Heart right ventricle (tissue), 16 donors: Measurements from ENCODE around the gene ZNF222. TPM values are rescaled to one million over a fixed set of nuclear protein-coding genes. Genes with fewer than 3 reads are reported as not detected.

Experiments
- ATAC-seq, 8 donors: fragments of 200-7000 bp; cut with Tn5 transposase; one replicate each; pipeline ENCODE4 v1.9.1; 2020; ENCODE audit warnings: mild to moderate bottlenecking in 8 of 8, moderate library complexity in 8 of 8, moderate number of reproducible peaks in 1 of 8
- DNase-seq, 2 donors: peaks; one replicate each; pipeline ENCODE4 v3.0.0-alpha.2; 2020
- H3K27ac ChIP-seq, 10 donors: fragments of 200-600 bp; sonication (generic) in 2 of 10; one replicate each; pipeline versions ENCODE4 v1.5.0 to v1.8.0; 2020 to 2022; ENCODE audit warnings: mild to moderate bottlenecking in 3 of 10
- H3K27me3 ChIP-seq, 7 donors: fragments of 200-600 bp; one replicate each; pipeline ENCODE4 v1.8.0; 2021 to 2022; ENCODE audit warnings: mild to moderate bottlenecking in 2 of 7
- H3K36me3 ChIP-seq, 9 donors: fragments of 200-600 bp; sonication (generic) in 1 of 9; one replicate each; pipeline versions ENCODE4 v1.5.0 to v1.8.0; 2020 to 2022; ENCODE audit warnings: mild to moderate bottlenecking in 2 of 9
- H3K4me1 ChIP-seq, 9 donors: fragments of 200-600 bp; sonication (generic) in 1 of 9; one replicate each; pipeline versions ENCODE4 v1.5.0 to v1.8.0; 2020 to 2022; ENCODE audit warnings: mild to moderate bottlenecking in 4 of 9
- H3K4me3 ChIP-seq, 10 donors: fragments of 200-600 bp; sonication (generic) in 2 of 10; one replicate each; pipeline versions ENCODE4 v1.5.0 to v1.8.0; 2020 to 2022; ENCODE audit warnings: mild to moderate bottlenecking in 7 of 10, moderate library complexity in 2 of 10
- H3K9me3 ChIP-seq, 11 donors: fragments of 200-600 bp in 10 of 11; sonication (generic) in 2 of 11; one replicate each; pipeline versions ENCODE4 v1.5.0 to v1.8.0; 2013 to 2022; ENCODE audit warnings: mild to moderate bottlenecking in 2 of 11, control low read depth in 1 of 11, moderate library complexity in 1 of 11
- CTCF ChIP-seq, 9 donors: fragments of 200-600 bp; sonication (generic) in 2 of 9; IDR thresholded peaks; one replicate each; pipeline versions ENCODE4 v1.5.0 to v1.8.0; 2021 to 2022; ENCODE audit warnings: antibody characterized with exemption in 9 of 9, mild to moderate bottlenecking in 5 of 9, moderate library complexity in 1 of 9
- WGBS, 2 donors: extraction: QIAGEN DNeasy Blood & Tissue Kit; methylation state at CpG; one replicate each; pipeline ENCODE4 v1.1.7; 2013; ENCODE audit warnings: inconsistent platforms in 1 of 2; 5-methylcytosine and 5-hydroxymethylcytosine counted together
- intact Hi-C, 10 donors: fragments of 100-400 bp; cut with DNase I; formaldehyde crosslinking; loops; one replicate each; pipeline versions ENCODE4 v1.11.1 to v1.14.2; 2022
- polyA plus RNA-seq, 2 donors: library from polyadenylated mRNA; stranded (reverse); fragments of 200-250 nt; gene quantifications; one replicate each; pipeline ENCODE4 v1.2.3, GENCODE V29; 2013
- total RNA-seq, 10 donors: library from RNA; stranded (reverse); fragmentation: NEBNext Ultra II Directional in 3 of 10; extraction: Animal tissue kit (Norgen Biotek cat#: 25700) in 3 of 10; gene quantifications; one replicate each; pipeline versions ENCODE4 v1.2.1 to v1.2.4, GENCODE V29; 2021 to 2023
- donor health status: Arrhythmogenic right ventricular cardiomyopathy.
- donor health status: ischemic (EF 13 %, LVEDD 7.1; RV severe dilation, severe dysfunction).
- donor health status: healthy with polysubstance abuse.
- donor health status: DM: no; HTN: yes; CAD: no.
- donor health status: DM: no; HTN: no; CAD: no.
- donor health status: ischemic (EF 25% LVEDD 6.9; RV normal size, moderate dysfunction).
- donor health status: ischemic (EF 25% LVEDD 5.7; RV mildly dilated, moderate dysfunction).
- donor health status: healthy.
- donor health status: DM: yes; HTN: yes; CAD: no.
- donor health status: Ischemic cardiomyopathy.
- donor health status: ischemic (EF 35%, LVEDD 5.7; RV mildly dilated, moderate dysfunction).
- donor health status: nonischemic (EF 11% LVEDD 7.7; RV severe dilation, severe dysfunction).
- donor health status: DM: yes; HTN: yes; CAD: no.
- donor health status: PGD.
- donor health status: ischemic (EF 29% LVEDD 5.4; RV normal size, mild dysfunction).
- donor health status: nonischemic (EF 23%, LVEDD 6.1; RV moderate dilation, normal function).

The ZNF222 gene
- total and polyA plus RNA-seq, 12 donors, result 2.1 to 5.8 (median 3.7) TPM

GRCh38 chr19:44042147-44042546, 17.0 kb downstream of the ZNF222 start:
- Histone ChIP-seq H3K36me3 (no peaks in the 10 kb centered on the region), H3K9me3 (peaks cover 0 to 41% (median 22%) of the 10 kb centered on the region in 11 donors), H3K4me3 (no peak overlapping the region), H3K27me3 (peaks cover 0 to 31% (median 5%) of the 10 kb centered on the region in 7 donors), H3K27ac (no peak overlapping the region), H3K4me1 (no peaks in the 10 kb centered on the region)
- intact Hi-C loops, result no loop called here
- no peak for DNase-seq
- TF ChIP-seq CTCF (IDR thresholded peaks at IDR 0.05), result no peak
- no peak for ATAC-seq
- WGBS, 2 donors, result 73 to 76% methylated on average over 2 of the region's 2 CpGs

GRCh38 chr19:44050740-44051649, 25.8 kb downstream of the ZNF222 start:
- Histone ChIP-seq H3K36me3 (peaks cover 0 to 19% (median 9%) of the 10 kb centered on the region in 9 donors), H3K27me3 (peaks cover 0 to 43% (median 18%) of the 10 kb centered on the region in 7 donors), H3K9me3 (peaks cover 0 to 24% (median 0%) of the 10 kb centered on the region in 11 donors), H3K27ac (peak overlapping the region in 7 of 10 donors; percentile 3 to 82 (median 64)), H3K4me3 (peak overlapping the region; percentile 29 to 81 (median 71)), H3K4me1 (peaks cover 3 to 21% (median 12%) of the 10 kb centered on the region in 9 donors)
- intact Hi-C loops, result loop anchor here in 4 of 10 donors (1.0 to 5.0 kb wide), 4 partner anchors 41 to 69 kb away; partner anchors contain the start of genes ZNF155 (in 2 of the 4), ZNF224 (in 1 of the 4), ZNF225 (in 1 of the 4) and ZNF230 (in 1 of the 4)
- no peak for TF ChIP-seq CTCF (IDR thresholded peaks at IDR 0.05)
- DNase-seq, result no peak
- WGBS, 2 donors, result 10 to 13% methylated on average over 21 of the region's 21 CpGs
- peak in 6 of 8 donors; percentile 4 to 57 (median 30) for ATAC-seq

- Histone ChIP-seq H3K27ac (peak within 1 kb of the TSS in 9 of 10 donors; percentile 49 to 82 (median 64)), H3K27me3 (peaks cover 0 to 37% (median 18%) of the 10 kb centered on the region in 7 donors), H3K4me1 (peaks cover 3 to 21% (median 12%) of the 10 kb centered on the region in 9 donors), H3K4me3 (peak within 1 kb of the TSS; percentile 52 to 81 (median 71)), H3K36me3 (peaks cover 0 to 27% (median 14%) of the 10 kb centered on the region in 9 donors), H3K9me3 (peaks cover 0 to 28% (median 0%) of the 10 kb centered on the region in 11 donors)
- intact Hi-C loops, result loop anchor here in 4 of 10 donors (1.0 to 5.0 kb wide), 6 partner anchors 19 to 70 kb away; partner anchors contain the start of genes ZNF155 (in 2 of the 4), ZNF225 (in 2 of the 4), ZNF224 (in 1 of the 4) and ZNF230 (in 1 of the 4)
- no peak for TF ChIP-seq CTCF (IDR thresholded peaks at IDR 0.05)
- DNase-seq, result peak; percentile 92 to 97
- peak; percentile 100 for ATAC-seq
- WGBS, 2 donors, result 1% methylated on average over 38 of the region's 38 CpGs
Observed at GRCh38 chr19:44051650-44052402, 26.6 kb downstream of the ZNF222 start, which contains the start of gene ZNF223. ZNF223 (plus strand) TSS chr19:44052036; CDS start chr19:44055177, 3,141 bp downstream.
